HG03196 (cell line): ENCODE results near the gene PITPNM1.
"Not testable (repeated sequence)": the region's sequence is repeated elsewhere in the genome, so short reads cannot be mapped to it uniquely, and the experiment has no call there.

ENCODE experiments used
- ATAC-seq: cut with Tn5 transposase; IDR thresholded peaks from one replicate; pipeline ENCODE4 v1.9.1; 2021; ENCODE audit not compliant: unreplicated experiment

PITPNM1 gene

DNA sequence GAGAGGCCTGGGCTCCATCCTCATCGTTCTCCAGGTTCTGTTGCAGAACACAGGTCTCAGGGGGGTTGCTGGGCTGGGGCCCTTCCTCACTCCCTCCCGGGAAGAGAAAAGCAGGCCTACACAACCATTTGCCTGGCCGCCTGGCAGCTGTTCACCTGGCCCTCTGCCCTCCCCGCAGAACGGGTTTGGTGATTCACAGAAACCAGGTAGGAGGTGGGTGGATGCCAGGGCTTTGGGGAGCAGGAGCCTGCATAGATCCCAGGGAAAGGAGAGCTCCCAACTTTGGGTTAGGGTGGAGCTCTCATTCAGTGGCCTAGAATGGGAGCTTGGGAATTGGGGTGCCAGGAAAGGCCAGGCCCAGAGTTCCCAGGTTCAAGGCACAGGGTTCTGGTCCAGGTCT lies 37.1 kb downstream of the PITPNM1 start:
- ATAC-seq = no peak

DNA sequence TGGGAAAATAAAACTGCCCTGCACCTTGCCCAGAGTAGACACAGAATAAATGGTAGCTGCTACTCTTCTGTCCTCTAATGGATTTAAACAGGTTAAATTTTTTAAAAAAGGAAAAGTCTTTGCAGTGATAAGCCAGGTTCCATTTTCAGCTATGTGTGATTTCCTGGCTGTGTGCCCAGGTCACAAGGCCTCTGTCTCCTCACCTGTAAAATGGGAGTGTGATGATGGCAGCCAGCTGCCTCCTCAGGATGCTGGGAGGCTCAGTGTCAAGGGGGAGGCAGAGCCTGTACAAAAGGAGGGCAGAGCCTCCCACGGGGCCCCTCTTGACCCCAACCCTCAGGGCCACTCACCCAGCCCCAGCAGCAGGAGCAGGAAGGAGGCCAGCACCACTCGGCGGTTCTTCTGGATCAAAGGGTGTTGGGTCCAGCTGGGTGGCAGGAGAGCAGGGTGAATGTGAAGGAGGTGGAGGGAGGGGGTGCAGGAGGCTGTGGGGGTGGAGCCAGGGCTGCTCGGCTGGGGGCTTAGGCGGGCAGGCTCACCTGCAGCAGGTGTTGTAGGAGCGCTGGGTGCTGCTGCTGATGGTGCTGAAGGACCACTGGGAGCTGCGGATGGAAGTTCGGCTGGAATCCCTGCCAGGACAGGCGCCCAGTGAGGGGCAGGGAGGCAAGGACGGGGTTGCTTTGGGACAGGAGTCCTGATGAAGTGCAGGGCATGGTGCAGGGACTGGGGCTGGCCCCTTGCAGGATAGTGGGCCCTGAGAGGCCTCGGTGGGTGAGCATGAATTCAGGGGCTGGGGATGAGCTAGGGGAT lies 38.0 kb downstream of the PITPNM1 start:
- ATAC-seq = no peak

DNA sequence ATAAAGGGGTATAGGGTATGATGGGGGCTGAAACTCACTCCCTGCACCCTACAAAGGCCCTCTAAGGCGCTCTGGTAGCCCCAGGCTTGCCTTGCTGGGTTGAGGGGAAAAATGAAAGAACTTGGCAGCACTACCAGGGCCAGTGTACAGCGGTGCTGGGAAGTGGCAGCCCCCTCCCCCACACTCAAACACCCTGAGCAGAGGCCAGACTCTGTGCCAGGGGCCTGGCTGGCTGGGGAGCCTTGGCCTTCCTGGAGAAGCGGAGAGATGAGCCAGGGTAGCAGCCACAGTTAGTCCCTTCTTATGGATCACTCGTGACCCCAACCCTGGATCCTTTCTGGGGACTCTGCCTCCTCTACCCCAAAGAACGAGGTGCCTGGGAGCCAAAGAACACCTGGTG lies 38.8 kb downstream of the PITPNM1 start:
- ATAC-seq = no peak

DNA sequence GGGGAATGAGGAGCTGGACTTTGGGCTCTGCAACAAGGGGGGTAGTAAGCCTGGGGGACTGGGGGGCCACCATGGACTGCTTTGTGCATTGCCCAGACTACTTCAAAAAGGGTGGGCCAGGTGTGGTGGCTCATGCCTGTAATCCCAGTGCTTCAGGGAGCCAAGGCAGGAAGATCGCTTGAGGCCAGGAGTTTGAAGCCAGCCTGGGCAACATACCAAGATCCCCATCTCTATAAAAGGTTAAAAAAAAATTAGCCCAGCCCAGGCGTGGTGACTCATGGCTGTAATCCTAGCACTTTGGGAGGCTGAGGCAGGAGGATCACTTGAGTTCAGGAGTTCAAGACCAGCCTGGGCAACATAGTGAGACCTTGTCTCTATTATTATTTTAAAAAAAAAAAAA lies 39.6 kb downstream of the PITPNM1 start:
- ATAC-seq = not testable (repeated sequence)

DNA sequence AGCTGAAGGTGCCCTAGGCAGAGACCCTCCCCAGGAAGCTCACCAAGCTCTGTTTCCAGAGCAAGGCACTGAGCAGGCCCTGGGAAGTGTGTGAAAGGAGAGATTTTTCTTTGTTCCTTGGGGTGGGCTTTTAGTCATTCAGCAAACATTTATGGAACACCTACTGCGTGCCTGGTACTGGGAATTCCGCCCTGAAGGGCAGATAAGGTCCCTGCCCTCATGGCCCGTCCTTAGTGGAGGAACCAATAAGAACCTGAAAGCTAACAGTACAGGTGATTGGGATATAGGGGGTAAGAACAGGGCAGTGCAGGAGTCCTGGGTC lies 40.0 kb downstream of the PITPNM1 start:
- ATAC-seq = no peak

DNA sequence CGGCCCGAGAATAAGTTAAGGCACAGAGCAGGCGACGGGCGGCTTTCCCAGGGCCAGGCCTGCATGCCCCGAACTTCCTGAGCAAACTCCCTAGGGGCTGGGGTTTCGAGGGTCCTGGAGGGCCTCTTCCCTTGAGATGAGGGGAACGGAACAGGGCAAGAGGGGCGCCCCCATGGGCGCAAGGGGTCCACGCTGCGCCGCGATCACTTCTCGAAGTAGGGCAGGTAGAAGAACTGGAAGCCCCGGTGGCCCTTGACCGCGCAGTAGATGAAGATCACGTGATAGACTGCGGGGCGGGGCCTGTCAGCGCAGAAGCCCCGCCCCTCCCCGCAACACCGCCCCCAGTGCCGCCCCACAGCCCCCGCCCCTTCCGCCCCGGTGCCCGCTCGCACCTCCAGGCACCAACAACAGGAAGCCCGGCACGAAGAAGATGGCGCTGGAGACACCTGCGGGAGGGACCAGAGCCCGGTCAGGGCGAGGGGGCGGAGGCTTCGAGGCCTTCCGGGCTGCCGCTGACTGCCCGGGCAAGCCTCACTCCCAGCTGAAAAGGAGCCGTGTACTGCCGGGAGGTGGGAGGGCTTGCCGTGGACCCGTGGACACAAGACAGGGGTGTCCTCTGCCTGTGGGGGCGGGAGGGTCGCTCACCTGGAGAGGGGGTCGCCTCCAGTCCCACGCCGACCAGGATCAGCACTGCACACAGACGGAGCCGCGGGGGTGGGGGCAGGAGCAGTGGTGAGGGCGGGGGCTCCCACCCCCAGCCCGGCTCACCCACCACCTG lies 40.6 kb downstream of the PITPNM1 start:
- peak; percentile 45 for ATAC-seq

DNA sequence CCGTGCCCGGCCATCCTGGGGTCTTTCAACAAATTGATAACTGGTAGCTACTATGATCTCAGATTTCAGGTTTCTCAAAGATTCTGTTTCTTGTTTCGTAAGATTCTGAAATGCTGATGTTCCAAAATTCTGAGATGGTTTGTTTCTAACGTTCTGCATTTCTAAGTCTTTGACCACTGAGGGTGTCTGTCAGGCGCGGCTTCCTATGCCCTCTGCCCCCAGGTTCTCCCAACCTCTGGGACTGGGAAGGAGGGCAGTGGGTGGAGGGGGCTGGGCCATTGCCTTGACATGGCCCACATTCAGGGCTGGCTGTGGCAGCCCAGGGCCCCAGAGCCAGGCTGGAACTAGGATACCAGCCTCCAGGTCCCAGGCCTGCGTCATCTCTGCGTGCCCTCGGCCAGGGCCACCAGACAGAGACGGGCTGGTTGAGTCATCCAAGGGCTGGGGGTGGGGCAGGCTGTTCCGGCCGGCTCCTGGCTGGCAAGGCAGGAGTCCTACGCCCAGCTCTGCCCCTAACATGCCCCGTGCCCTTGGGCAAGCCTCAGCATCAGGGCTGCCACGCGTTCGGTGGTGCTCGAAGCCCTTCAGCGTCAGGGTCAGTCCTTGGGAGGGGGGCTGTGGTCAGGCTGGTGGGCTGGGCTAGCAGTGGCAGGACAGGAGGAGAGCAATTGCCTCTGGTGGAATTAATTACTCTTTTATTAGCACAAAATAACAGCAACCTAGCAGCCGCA lies 41.3 kb downstream of the PITPNM1 start:
- no peak for ATAC-seq

DNA sequence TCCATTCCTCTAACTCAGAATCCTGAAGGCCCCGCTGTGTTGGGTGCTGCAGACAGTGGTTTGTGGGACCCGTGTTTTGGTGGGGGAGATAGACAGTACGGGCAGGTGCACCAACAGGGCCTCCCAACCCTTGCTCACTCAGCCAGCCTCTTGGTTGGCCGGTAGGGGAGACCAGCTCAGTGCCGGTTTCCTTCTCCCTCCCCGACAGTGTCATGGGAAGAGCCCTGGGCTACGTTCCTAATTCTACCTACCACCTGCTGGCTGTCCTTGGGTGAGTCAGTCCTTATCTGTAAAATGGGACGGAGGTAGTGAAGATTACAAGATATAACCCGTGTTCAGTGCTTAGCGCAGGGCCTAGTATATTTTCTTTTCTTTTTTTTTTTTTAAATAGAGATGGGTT lies 42.0 kb downstream of the PITPNM1 start:
- ATAC-seq = no peak

DNA sequence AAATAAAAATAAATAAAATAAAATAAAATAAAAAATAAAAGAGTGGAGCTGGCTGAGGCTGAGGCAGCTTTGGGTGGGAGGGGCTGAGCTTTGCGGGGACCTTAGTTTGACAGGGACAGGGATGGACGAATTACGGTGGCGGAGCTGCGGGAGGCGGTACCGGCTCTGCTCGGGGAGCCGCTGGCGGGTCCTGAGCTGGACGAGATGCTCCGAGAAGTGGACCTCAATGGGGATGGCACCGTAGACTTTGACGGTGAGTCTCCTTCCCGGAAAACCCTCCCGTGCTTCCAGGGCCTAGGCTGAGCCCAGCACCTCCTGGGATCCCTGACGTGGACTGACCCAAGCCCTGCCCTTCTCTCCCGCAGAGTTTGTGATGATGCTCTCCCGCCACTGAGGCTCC lies 46.9 kb downstream of the PITPNM1 start:
- no peak for ATAC-seq

DNA sequence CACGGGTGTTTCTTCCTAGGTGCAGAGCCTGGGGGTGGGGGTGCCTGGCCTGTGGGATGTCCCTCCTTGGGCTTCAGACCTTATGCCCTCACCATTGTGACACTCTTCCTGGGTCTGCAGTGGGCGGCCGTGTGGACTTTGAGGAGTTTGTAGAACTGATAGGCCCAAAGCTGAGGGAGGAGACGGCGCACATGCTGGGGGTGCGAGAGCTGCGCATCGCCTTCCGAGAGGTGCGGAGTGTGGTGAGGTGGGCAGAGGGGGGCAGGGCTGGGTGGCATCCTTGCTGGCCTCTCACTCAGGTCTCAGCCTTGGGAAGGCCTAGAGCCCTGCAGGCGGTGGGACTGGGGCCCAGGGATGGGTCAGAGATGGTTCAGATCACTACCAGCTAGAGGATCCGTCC lies 47.7 kb downstream of the PITPNM1 start:
- no peak for ATAC-seq

DNA sequence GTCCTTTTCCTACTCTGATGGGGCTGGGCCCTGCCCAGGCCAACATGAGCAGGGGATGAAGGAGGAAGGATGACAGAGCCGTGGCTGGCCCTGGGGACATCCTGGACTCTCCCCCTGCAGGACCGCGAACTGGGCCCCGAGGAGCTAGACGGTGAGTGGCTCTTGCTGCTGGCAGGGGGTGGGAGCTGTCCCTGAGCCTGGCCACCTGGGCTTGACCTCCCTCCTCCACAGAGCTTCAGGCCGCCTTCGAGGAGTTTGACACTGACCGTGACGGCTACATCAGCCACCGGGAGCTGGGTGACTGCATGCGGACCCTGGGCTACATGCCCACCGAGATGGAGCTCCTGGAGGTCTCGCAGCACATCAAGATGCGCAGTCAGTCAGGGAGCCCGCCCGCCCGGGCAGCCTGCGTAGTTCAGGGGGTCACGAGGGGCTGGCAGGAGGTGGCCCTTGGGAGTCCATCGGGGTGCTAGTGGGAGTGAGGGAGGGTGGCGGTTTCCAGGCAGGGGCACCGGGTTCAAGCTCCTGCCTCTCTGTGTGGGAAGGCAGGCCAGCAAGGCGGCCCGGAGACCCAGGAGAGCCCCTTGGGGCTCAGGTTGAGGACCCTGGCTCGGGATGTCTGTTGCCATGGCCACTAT lies 49.0 kb downstream of the PITPNM1 start:
- ATAC-seq = no peak

DNA sequence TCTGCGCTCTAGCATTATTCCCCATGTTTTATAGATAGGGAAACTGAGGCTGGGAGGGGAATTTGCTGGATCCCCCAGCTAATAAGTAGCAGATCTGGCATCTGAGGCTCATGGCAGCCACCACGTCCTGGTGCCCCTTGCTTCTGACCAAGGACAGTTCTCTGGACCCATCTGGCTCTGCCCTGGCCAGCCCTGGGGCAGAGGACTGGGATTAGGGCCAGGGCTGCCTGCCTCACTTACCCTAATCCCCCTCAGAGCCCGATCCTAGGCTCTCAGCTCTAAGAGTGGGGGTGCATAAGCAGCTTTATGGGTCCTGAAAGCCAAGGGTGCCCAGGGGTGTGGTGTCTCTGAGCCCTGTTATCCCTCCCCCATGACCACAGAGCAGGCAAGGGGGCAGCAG lies 50.1 kb downstream of the PITPNM1 start, which contains the start of gene CABP4:
Gene CABP4, plus strand, starts transcription at position 301 of the 400 bp plus-strand sequence. Its CDS starts 70 bp downstream, at position 371.
- no peak for ATAC-seq

DNA sequence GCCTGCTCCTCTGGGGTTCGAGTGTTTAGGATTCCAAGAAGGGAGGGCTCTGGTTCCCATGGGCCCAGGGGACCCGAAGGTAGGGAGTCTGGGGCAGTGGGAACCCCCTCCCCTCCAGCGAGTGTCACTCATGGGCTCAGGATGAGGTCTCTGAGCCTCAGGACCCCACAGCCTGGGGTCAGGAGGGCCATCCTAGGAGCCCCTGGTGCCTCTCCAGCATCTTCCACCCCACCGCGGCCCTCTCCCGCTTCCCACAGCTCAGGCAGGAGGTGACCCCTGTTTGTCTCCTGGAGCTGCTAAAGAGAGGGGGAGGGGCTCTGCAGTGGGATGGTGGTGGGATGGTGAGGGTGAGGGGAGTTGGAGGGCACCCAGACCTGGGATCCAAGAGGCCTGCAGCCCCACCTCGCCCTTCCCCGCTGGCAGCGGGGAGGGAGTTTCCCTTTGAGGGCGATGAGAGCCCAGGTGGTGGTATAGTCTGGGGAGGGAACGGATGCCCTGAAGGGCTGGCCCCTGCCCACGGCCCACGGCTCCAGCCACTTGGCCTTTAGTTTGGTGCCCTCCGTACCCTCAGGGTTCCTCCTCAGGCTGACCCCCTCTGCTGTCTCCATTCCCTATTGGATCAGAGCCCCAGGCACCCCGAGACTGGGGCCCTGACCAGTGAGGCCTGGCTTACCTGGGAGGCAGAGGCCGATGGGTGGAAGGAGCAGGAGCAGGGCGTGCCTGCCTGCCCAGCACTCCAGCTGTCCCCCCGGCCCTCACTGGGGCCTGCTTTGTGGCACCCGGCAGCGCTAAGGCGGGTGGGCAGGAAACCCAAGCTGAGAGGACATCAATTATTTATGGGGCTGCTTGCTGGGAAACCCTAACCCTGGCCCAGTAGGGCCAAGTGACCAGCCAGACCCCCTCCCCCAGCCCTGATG lies 51.1 kb downstream of the PITPNM1 start:
- no peak for ATAC-seq

DNA sequence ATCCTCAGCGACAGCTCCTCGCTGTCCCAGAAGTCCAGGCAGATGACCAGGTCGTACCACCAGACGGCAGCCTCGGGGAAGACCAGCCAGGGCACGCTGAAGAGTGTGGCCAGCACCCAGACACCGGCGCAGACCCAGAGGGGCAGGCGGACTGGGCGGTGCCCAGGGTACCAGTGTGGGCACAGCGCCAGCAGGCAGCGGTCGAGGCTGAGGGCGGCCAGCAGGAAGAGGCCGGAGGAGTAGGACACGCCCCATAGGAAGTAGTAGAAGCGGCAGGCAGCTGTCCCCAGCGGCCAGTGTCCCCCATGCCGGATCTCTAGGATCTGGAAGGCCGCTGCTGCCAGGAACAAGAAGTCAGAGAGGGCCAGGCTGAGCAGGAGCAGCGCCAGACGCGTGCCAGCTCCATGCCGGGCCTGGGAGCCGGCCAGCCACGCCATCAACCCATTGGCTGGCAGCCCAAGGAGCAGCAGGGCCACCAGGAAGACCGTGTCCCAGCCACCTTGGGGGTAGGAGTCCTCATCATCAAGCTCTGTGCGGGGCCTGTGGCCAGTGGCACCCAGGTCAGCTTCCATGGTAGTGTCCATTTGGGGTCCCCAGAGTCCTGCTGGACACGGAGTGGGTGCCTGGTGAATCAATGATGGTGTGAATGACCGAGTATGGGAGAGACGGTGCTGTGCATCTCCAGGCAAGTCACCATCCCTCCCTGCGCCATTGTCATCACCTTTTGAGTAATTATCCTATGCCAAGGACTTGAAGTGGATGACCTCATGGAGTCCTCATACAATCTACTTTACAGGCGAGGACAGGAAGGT lies 52.8 kb downstream of the PITPNM1 start, which contains the start of gene GPR152:
Gene GPR152, minus strand, starts transcription at position 589 of the 812 bp plus-strand sequence. Its CDS starts 5 bp downstream, at position 584.
- no peak for ATAC-seq

DNA sequence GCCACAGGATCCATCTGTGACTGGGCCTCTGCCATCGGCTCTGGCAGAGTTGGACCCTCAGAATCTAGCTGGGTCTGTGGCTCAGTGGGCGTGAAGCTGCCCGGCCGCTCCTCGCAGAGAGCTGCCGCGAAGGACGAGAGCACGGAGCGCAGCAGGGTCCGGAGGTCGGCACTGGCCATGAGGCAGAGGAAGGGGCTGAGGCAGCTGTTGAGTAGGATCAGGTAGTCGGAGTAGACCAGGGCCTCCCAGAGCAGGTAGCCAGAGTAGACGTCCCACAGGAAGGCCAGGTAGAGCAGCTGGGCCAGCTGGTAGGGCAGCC lies 53.5 kb downstream of the PITPNM1 start:
- no peak for ATAC-seq

DNA sequence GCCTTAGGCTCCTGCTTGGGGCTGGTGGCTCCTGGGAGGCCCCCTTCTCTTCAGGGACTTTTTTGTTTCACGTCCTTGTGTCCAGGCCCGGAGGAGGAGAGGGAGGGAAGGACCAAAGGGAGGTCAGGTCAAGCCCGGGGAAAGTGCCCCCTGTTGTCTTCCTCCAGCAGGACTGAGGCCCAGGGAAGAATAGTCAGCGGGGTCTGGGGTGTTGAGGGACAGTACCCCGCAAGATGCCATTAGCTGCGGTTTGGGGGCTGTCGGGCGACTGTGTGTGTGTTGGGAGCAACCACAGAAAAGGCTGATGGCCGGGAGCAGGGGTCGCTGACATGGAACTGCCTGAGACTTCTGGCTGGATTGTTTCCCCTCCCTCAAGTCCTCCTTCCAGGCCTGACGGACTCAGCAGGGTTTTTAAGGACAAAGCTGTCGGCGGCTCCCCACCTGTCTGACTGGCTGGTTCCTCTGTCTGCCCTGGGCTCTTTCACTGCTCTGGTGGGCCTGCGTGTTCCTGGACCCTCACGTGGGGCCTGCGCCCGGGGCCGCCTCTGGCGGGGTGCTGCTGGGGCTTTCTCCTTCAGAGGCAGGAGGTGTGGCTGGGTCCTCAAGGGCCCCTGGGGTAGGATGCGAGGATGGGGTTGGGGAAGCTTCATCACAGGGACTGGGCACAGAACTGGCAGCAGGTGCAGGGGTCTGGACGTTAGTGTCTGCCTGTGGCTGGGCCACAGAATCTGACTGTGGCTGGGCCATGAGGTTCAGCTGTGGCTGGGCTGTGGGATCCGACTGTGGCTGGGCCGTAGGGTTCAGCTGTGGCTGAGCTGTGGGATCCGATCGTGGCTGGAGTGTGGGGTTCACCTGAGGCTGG lies 54.1 kb downstream of the PITPNM1 start:
- ATAC-seq = no peak

DNA sequence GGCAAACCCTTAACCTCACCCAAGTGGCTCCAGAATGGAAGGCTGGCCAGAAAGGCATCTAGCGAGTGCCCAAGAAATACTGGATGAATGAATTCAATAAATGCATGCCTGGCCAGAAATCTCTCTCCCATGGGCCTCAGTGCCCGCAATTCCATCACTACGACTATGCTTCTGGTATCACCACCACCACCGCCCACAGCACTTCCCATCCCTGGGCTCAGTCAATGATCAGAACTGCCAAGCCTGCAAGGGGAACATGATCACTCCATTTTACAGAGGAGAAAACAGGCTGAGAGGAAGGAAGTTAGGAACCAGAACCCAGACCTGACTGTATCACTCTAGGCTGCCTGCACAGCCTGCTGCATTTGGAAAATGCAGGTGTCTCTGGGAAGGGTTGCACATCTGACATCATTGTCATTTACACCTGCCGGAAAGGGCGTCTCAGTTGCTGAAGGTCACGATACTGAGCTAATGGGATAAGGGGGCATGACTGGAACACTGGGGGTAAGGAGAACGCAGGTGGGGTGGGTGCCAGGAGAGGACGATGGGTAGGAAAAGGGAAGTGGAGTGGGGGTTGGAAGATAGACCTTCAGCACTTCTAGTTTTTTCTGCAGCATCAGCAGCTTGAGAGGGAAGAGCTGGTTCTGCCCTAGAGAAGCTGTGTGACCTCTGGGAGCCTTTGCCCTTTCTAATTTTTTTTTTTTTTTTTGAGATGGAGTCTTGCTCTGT lies 55.9 kb downstream of the PITPNM1 start:
- no peak for ATAC-seq

DNA sequence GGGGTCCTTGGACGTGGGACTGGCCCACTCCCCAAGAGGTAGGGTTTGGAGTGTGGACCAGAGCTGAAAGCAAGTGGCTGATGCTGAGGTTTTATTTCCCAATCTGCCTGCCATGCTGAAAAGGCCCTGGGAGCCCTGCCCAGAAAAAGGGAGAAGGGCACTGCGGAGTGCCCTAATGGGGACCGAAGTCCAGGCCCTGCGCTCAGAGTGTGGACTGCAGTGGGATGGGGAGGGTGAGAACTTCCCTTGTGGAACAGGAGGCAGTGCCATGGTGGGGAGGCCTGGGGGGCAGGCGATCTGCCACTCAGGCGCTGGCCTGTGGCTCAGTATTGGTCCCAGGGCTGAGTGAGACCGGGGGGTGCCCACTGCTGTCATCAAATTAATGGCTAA lies 56.9 kb downstream of the PITPNM1 start:
- no peak for ATAC-seq
